WI38 (cell line): ENCODE data around the gene MBD2.

ENCODE experiments used
- H3K4me3 ChIP-seq: 2 replicates; pipeline ENCODE4 v1.5.1; 2011; ENCODE audit warnings: low read depth, mild to moderate bottlenecking, control low read depth, low read length
- TF ChIP-seq, protein P1 (sequence below): IDR thresholded peaks from 2 replicates; pipeline ENCODE4 v1.5.1; 2012; ENCODE audit warnings: low read depth, mild to moderate bottlenecking, control low read depth, low read length

The MBD2 gene

DNA sequence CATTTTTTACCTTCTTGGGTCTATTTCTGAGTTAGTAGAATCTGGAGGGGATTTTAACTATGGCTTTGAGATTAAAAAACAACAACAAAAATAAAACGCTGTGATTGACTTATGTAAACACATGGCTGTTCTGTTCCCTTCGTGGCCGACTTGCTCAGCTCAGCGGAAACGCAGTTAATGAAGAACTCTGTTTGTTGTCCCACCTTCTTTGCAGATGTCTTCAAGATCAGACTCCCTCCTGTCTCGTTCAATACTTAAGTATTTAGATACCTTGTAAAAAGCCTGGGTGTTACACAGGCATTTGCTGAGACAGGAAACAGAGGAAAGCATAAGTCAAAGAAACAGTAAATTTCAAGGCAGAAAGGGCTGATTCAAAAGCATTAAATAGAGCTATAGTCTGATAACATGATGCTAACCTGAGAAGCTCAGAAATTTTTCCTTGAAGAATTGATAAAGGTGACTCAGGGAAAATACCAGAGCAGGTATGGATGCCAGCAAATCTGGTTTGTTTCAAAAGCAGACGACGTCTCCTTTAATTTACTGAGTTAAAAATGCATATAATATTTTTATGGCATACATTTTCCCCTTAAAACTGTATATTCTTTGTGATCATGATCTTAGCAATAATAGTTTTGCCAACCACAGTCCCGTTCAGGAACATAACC is 23.2 kb upstream of the MBD2 start:
- TF ChIP-seq, protein P1, sequence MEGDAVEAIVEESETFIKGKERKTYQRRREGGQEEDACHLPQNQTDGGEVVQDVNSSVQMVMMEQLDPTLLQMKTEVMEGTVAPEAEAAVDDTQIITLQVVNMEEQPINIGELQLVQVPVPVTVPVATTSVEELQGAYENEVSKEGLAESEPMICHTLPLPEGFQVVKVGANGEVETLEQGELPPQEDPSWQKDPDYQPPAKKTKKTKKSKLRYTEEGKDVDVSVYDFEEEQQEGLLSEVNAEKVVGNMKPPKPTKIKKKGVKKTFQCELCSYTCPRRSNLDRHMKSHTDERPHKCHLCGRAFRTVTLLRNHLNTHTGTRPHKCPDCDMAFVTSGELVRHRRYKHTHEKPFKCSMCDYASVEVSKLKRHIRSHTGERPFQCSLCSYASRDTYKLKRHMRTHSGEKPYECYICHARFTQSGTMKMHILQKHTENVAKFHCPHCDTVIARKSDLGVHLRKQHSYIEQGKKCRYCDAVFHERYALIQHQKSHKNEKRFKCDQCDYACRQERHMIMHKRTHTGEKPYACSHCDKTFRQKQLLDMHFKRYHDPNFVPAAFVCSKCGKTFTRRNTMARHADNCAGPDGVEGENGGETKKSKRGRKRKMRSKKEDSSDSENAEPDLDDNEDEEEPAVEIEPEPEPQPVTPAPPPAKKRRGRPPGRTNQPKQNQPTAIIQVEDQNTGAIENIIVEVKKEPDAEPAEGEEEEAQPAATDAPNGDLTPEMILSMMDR = no peak
- no peak overlapping the region for H3K4me3 ChIP-seq

DNA sequence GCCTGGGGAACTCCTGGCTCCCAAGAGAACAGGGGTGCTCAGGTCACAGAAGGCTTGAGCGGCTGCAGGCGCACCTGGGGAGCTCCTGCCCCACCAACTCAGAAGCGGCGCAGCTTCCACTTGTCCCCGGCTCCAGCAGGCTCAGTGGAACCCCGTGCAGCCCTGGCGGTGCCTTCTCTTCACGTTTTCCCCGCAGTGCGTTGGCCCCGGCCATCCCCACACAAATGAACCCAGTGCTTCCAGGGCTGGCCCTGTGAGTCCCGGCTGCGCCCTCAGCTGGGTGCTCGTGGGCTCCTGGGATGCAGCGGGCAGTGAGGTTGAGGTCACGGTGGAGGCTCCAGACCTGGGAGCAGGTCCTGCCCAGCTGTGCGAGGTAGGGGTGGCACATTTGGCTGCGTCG is 17.9 kb upstream of the MBD2 start:
- TF ChIP-seq, protein P1 = no peak
- H3K4me3 ChIP-seq = no peak overlapping the region

DNA sequence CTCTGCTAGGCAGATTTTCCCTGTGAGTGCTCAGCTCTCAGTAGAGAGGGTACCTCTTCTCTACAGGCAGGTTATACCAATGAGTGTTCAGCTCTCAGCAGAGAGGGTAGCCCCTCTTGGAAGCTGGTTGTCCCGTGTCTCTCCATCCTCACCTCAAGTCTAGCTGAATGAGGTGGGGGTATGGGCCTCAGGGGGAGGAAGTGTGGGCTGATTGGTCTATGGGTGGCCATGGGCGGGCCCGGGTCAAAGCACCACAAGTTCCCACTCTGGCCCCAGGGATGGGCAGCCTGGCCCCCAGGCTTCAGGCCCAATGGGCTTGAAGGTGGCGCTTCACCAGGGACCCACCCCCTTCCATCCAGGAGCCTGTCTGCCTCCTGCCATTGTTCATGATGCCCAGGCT is 17.0 kb upstream of the MBD2 start:
- TF ChIP-seq, protein P1 = no peak
- H3K4me3 ChIP-seq = no peak overlapping the region

DNA sequence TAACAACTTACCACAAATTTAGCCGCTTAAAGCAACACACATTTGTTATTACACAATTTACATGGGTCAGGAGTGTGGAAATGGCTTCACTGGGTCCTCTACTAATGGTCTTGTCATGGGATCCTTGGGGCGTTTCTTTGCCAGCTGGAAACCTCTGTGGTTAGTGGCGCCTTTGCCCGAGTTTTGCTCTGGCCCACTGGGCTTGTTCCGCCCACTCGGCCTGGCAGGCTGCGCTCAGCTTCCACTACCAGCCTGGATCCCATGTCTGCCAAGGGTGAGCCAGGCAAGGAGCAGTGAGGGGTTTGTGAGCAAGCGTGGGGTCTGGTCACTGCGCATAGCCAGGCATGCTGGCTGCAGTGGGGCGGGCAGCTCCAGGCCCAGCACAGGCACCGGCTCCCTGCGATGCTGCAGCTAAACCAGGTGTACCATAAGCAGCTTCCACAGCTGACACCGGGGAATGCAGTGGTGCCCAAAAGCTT is 16.2 kb upstream of the MBD2 start:
- H3K4me3 ChIP-seq = no peak overlapping the region
- TF ChIP-seq, protein P1 = no peak

DNA sequence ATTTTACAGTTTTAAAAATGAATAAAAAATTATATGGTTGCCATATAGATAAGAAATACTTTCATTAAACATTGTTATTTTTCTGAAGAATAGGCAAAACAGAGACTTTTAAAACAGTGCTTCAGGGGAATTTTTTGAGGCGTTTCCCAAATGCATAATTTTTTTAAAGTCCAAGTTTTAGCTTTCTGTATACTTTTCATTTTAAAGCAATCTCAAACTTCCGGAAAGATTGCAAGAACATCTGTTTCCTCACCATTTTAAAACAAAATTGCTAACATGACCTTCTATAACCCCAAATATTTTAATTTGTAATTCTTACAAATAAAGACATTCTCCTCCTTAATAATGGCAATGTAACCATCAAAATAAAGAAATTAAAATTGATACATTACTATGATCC is 15.1 kb upstream of the MBD2 start:
- H3K4me3 ChIP-seq = no peak overlapping the region
- TF ChIP-seq, protein P1 = no peak

DNA sequence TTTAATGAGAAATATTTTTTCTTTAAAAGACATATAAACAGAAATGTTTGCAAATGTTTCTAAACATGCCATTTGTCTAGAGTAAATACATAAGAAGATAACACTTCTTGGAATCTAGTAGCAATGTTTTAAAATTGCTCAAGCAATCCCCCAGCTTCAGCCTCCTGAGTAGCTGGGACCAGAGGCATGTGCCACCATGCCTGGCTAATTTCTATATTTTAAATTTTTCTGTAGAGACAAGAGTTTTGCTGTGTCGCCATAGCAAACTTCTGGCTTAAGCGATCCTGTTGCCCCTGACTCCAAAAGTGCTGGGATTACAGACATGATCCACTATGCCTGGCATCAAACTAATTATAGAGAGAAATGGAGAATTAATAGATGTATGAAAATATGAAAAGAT is 14.6 kb upstream of the MBD2 start:
- TF ChIP-seq, protein P1 = no peak

DNA sequence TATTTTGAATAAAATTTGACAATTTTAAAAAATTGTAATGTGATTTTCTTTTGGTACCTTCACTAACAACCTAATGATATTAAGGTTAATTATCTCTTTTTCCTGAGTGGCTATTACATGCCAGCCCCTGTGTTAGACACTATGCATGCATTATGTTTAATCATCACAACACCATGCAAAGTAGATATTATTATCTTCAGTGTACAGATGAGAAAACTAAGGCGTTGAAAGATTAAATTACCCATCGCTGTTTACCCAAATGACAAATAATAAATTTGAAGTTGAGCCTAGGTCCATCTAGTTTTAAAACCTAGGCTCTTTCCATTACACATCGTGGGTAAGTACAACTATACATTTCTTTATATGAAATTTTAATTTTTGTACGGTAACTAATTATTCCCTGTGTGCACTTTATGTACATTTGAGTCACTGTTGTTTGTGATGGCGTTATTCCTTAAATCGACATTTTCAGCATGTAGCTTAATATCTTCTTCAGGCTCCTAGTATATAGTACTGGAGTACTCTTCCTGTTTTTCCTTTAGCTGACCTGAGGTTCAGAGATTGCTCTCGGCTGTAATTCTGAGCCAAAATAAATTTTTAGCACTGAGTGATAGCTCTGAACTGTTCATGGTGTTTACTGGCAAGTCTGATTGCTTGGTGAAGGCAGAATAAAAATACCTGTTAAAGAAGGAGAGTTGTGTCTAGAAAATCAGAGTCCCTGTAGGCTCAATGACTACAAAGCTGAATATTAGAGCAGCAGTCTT is 13.9 kb upstream of the MBD2 start:
- H3K4me3 ChIP-seq = no peak overlapping the region
- TF ChIP-seq, protein P1 = no peak

More for the DNA sequence above, 14.6 kb upstream of the MBD2 start:
- no peak overlapping the region for H3K4me3 ChIP-seq
